Measurements from ENCODE around the gene SGMS1.
A peak's percentile ranks its signal among the peaks of the same experiment; 100 is the strongest.
"Not testable (repeated sequence)": the region's sequence is repeated elsewhere in the genome, so short reads cannot be mapped to it uniquely, and the experiment has no call there.

Gene SGMS1

DNA sequence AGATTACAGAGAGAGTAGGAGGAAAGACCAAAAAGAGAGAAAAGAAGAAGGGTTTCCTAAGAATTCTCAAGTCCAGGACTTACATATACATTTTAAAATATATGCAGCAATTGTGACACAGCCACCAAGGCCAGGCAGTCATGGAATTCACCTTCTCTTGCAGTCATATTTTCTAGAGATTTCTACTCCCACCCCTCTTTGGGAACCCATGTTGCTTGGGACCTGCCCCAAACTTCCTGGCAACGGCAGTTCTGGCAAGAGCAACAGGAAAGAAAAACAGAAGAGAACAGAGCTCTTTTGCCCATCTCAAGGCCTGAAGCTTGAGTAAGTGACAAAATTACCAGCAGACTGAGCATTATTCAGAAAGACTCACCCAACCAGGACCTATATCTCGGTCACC is 244.1 kb downstream of the SGMS1 start:
- DNase-seq (ENCODE audit: low read depth): no peak
- no peak overlapping the region for H3K4me3 ChIP-seq (ENCODE audit: low read depth, low read length)
- TF ChIP-seq, protein P1, sequence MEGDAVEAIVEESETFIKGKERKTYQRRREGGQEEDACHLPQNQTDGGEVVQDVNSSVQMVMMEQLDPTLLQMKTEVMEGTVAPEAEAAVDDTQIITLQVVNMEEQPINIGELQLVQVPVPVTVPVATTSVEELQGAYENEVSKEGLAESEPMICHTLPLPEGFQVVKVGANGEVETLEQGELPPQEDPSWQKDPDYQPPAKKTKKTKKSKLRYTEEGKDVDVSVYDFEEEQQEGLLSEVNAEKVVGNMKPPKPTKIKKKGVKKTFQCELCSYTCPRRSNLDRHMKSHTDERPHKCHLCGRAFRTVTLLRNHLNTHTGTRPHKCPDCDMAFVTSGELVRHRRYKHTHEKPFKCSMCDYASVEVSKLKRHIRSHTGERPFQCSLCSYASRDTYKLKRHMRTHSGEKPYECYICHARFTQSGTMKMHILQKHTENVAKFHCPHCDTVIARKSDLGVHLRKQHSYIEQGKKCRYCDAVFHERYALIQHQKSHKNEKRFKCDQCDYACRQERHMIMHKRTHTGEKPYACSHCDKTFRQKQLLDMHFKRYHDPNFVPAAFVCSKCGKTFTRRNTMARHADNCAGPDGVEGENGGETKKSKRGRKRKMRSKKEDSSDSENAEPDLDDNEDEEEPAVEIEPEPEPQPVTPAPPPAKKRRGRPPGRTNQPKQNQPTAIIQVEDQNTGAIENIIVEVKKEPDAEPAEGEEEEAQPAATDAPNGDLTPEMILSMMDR (IDR thresholded peaks at IDR 0.05; ENCODE audit: insufficient read depth, low read depth, low read length, missing control alignments): no peak

DNA sequence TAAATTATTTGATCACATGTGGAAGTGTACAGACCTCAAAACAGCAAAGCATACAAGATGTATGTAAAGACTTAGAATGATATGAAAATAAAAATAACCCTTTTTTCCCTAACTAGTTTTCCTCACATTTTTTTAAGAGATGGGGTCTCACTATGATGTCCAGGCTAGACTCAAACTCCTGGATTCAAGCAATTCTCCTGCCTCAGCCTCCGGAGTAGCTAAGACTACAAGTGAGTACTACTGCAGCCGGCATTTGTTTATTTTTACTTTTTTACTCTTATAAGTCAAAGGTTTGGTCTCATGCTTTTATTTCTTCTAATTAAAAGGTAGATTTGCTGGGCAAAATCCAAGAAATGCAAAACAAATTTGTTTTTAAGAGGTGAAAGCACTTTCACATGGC is 248.0 kb downstream of the SGMS1 start:
- H3K4me3 ChIP-seq (ENCODE audit: low read depth, low read length): no peak overlapping the region
- no peak for DNase-seq (ENCODE audit: low read depth)
- TF ChIP-seq, protein P1 (IDR thresholded peaks at IDR 0.05; ENCODE audit: insufficient read depth, low read depth, low read length, missing control alignments): no peak

DNA sequence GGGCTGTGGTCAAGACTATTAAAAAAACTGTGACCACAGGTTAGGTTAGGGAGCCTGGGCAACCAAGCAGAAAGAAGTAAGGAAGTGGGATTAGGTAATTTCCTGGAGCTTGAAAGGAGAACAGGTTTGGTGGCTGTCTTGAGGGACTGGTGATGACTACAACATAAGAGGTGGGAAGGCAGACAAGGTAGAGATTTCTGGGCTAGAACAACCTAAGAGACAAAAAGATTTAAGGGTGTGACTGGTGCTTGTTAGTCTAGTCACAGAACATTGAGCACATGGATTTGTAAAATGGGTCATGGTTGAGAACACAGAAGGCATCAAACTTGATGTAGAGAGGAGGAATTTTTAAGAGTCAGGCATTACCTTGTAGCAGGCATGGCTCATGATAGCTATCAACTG is 248.7 kb downstream of the SGMS1 start:
- TF ChIP-seq, protein P1 (IDR thresholded peaks at IDR 0.05; ENCODE audit: insufficient read depth, low read depth, low read length, missing control alignments): no peak
- H3K4me3 ChIP-seq (ENCODE audit: low read depth, low read length): no peak overlapping the region
- no peak for DNase-seq (ENCODE audit: low read depth)

DNA sequence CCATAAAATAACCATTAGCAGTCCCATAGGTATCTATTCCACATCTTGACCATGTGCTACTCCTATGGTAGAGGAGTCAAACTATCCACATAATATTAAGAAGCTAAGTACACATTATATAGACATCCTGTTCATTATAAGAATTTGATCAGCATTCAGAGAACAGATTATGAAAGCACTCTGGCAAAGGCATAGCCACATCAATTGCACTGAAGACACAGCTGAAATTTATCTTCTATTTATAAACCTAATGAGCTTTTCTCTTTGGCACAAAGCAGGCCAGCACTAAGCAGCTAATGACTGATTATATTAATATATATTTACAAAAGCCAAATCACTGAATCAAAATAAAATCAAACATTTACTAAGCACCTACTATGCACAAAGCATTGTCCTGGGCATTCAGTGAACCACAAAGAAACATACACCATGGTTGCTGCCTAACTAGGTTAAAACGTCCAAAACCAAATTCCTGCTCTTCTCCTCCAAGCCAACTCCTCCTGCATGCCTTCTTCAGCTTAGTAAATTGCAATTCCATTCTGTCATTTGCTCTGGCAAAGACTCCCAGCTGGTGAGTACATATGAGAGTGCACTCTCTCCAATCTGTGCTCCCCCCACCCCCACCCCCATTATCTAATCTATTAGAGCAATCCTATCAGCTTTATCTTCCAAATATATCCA is 249.8 kb downstream of the SGMS1 start:
- no peak for DNase-seq (ENCODE audit: low read depth)
- TF ChIP-seq, protein P1 (IDR thresholded peaks at IDR 0.05; ENCODE audit: insufficient read depth, low read depth, low read length, missing control alignments): no peak

DNA sequence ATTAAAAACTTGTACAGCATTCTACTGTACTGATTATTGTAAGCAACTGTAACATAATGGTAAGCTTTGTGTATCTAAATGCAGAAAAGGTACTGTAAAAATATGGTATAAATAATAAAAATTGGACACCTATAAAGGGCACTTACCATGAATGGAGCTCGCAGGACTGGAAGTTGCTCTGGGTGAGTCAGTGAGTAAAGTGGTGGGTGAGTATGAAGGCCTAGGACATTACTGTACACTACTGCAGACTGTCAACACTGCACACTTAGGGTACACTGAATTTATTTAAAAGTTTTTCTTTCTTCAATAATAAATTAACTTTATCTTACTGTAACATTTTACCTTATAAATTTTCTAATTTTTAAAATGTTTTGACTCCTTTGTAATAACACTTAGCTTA is 253.8 kb downstream of the SGMS1 start:
- DNase-seq (ENCODE audit: low read depth): no peak
- TF ChIP-seq, protein P1 (IDR thresholded peaks at IDR 0.05; ENCODE audit: insufficient read depth, low read depth, low read length, missing control alignments): no peak
- no peak overlapping the region for H3K4me3 ChIP-seq (ENCODE audit: low read depth, low read length)

More for the DNA sequence above, 249.8 kb downstream of the SGMS1 start:
- no peak overlapping the region for H3K4me3 ChIP-seq (ENCODE audit: low read depth, low read length)

DNA sequence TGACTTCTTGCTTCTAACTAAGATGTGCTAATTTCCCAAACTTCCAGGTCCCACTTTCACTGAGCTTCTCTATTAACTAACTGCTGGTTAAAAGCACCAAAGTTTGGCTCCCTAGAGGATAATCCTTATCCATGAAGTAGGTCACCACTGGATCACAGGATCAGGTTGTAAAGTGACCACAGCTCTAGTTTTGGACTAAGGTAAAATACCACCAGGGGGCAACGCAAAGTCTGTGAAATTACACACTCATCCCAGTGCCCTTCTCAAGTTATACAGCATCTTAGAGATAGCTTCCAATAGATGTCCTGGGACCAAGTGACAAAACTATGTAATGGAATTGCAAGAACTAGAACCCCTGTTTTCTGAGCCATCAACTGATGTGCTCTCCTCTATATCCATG is 256.0 kb downstream of the SGMS1 start:
- DNase-seq (ENCODE audit: low read depth): peak; percentile 25
- TF ChIP-seq, protein P1 (IDR thresholded peaks at IDR 0.05; ENCODE audit: insufficient read depth, low read depth, low read length, missing control alignments): peak; percentile 25
- no peak overlapping the region for H3K4me3 ChIP-seq (ENCODE audit: low read depth, low read length)

DNA sequence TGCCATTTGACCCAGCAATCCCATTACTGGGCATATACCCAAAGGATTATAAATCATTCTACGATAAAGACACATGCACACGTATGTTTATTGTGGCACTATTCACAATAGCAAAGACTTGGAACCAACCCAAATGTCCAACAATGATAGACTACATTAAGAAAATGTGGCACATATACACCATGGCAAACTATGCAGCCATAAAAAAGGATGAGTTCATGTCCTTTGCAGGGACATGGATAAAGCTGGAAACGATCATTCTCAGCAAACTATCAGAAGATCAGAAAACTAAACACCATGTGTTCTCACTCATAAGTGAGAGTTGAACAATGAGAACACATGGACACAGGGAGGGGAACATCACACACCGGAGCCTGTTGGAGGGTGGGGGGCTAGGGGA is 257.3 kb downstream of the SGMS1 start:
- not testable (repeated sequence) for DNase-seq (ENCODE audit: low read depth); H3K4me3 ChIP-seq (ENCODE audit: low read depth, low read length)

DNA sequence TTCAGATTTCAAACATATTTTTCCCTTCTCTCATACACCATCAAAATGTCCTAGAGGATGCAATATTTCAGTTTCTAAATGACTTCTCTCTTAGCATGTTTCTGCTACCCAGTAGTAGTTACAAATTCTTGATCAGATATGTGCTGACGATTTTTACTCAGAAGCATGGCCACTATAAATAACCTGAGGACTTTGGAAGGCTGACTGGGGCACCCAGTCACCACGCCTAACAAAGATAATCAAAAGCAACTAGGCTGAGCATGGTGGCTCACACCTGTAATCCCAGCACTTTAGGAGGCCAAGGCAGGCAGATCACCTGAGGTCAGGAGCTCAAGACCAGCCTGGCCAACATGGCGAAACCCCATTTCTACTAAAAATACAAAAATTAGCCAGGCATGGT is 259.0 kb downstream of the SGMS1 start:
- peak; percentile 37 for DNase-seq (ENCODE audit: low read depth)
- not testable (repeated sequence) for H3K4me3 ChIP-seq (ENCODE audit: low read depth, low read length)
